Left hindlimb (tissue), 1 donor: ENCODE data around the gene CSNK1D.

Experiments
- DNase-seq: peaks from one replicate; pipeline ENCODE4 v3.0.0-alpha.2; 2018

CSNK1D gene

GRCh38 chr17:82294064-82294773, 20.7 kb upstream of the CSNK1D start:
- no peak for DNase-seq

GRCh38 chr17:82292251-82293154, 19.0 kb upstream of the CSNK1D start:
- peak; percentile 97 for DNase-seq

- no peak for DNase-seq
These were observed 18.2 kb upstream of the CSNK1D start for GRCh38 chr17:82291582-82292250.

GRCh38 chr17:82287868-82288801, 14.6 kb upstream of the CSNK1D start:
- DNase-seq, result no peak

DNA sequence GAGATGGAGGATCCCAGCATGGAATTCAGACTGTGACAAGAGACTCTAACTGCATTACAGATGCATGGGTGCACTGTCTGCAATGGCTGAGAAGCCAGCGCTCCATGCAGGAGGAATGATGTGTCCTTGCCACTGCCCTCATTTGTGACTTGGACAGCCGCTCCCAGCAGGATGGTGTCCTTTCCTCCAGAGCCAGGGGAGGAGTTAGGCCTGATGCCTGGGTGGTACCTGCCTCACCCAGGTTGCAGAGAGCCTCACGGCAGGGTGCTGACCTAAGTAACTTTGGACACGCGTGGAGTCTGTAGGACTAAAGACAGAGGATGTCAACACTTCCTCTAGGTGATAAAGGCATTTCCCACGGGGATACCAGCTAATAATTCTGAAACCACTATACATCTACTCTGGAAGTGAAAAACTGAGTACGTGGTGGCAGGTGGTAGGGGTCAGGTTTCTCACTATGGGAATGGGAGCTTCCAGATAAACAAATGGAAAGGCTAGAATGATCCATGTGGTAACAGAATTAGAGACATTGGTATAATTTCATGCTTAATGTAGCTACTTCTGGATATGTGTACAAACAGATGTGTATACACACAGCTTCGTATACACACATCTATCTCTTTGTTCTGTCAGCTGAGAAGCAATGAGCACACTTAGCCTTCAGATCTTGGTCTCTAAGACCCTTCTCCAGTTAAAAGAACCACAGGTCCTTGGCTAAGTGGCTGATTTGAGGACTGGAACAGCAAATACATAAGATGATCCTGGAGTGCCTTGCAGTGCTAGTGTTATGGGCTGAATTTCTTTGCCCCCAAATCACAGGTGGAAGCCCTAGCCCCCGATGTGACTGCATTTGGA, 13.7 kb upstream of the CSNK1D start:
- DNase-seq, result no peak

- no peak for DNase-seq
These were observed 11.6 kb upstream of the CSNK1D start for GRCh38 chr17:82285141-82285540.

DNA sequence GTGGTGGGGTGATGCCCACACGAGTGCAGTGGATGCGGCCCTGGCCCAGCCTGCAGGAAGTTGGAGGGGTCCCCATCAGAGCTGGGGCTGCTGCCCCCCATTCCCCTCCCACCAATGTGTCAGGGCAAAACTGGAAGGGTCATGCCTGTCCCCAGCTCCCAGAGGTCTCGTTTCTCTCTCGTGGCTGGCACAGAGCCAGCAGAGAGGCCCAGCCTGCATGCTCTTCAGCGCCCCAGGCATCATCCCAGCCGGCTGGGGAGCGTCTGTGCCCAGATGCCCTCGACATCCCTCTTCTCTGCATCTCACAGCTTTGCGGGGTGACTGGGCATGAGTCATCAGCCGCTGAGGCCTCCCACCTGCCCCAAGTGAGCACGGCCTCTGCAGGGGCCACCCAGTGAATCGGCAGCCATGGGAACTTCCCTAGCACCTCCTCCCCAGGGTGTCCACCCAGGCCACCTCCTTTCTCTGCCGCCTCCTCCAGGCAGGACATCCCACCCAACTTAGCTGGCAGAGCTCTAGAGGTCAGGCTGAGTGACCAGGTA, 9.8 kb upstream of the CSNK1D start:
- no peak for DNase-seq

- DNase-seq, result no peak
These were observed 9.0 kb upstream of the CSNK1D start for GRCh38 chr17:82282239-82283207.

DNA sequence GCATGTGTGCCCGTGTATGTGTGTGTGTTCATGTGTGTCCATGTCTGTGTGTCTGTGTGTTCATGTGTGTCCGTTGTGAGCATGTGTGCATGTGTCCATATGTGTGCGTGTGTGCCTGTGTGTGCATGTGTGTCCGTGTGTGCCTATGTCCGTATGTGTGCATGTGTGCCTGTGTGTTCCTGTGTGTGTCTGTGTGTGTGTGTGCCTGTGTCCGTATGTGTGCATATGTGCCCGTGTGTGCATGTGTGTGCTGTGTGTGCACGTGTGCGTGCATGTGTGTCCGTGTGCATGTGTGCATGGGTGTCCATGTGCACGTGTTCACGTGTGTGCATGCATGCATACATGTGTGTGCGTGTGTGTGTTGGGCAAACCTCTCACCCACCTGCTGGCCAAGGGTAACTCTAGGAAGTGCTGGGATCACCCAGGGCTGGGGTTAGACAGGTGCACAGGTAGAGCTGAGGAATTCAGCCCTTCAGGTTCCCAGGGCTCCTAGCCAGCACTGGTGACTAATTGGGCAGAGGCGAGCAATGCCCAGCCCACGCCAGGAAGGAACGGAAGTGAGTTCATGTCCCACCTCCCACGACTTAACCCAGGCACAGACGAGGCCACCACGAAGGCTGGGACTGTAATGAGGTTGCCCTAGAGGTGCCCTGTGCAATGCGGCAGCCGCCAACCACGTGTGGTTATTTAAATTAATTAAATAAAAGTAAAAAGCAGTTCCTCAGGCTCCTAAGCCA, 8.2 kb upstream of the CSNK1D start:
- DNase-seq, result no peak

DNA sequence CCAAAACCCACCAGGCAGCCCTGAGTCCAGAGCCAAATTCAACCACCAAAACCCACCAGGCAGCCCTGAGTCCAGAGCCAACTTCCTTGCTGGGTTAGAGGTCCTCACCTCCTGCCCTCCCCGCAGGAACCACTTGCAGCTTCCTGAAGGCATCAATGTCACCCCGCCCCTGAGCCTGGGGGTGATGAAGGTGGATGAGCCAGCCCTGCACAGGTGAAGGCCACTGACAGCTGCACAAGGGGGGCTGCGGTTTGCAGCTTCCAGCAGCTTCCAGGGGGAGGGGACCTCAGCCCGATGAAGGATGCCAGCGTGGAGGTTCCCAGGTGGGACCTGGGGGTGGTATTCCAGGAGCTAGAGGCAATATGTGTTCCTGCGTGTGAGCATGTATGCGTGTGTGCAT, 7.6 kb upstream of the CSNK1D start:
- DNase-seq, result no peak

DNA sequence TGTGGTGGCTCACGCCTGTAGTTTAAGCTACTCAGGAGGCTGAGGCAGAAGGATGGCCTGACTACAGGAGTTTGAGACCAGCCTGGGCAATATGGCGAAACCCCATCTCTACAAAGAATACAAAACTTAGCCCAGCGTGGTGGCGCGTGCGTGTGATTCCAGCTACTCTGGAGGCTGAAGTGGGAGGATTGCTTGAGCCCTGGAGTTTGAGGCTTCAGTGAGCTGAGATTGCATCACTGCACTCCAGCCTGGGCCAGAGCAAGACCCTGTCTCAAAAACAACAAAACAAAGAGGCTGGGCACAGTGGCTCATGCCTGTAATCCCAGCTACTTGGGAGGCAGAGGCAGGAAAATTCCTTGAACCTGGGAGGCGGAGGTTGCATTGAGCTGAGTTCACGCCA, 7.0 kb upstream of the CSNK1D start:
- DNase-seq, result no peak

- no peak for DNase-seq
These were observed 5.4 kb upstream of the CSNK1D start for GRCh38 chr17:82278786-82279391.

DNA sequence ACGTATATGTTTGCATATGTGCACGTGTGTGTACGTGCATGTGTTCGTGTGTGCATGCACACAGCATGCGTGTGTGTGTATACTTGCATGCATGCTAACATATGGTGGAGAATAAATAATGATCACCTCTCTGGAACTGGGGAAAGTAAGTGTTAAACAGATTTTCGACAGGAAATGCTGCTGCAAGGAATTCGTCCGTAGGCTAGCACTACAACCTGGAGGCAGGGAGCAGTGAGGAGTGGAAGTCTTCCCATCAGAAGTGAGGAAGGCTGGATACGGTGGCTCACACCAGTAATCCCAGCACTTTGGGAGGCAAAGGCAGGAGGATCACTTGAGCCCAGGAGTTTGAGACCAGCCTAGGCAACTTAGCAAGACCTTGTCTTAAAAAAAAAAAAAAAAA, 4.8 kb upstream of the CSNK1D start:
- no peak for DNase-seq

GRCh38 chr17:82277851-82278250, 4.4 kb upstream of the CSNK1D start:
- no peak for DNase-seq

DNA sequence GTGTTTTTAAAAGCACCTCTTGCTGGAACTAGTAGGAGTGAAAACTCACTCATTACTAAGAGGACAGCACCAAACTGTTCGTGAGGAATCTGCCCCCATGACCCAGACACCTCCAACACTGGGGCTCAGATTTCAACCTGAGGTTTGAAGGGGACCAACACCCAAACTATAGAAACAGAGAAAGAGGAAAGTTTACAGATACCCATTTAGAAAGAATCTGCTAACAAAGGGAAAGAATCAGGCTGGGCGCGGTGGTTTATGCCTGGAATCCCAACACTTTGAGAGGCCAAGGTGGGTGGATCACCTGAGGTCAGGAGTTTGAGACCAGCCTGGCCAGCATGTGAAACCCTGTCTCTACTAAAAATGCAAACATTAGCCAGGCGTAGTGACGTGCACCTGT, 3.4 kb upstream of the CSNK1D start:
- DNase-seq, result no peak

DNA sequence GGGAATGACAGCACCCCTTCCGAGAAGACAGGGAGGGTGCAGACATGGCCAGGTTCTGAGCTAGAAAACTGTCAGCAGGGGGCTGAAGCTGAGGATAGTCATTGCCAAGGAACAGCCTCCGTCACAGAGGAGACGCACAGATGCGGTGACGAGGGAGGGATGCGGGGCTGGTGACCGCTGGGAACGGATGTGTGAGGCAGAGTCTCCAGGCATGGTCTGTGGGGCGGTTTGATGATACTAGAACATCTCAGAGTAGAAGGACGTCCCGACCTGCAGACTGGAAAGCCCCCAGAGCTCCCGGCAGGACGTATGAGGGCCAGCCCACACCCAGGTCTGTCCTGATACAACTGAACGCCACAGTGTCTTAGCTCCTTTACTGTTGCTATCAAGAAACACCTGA, 1.8 kb upstream of the CSNK1D start:
- no peak for DNase-seq

DNA sequence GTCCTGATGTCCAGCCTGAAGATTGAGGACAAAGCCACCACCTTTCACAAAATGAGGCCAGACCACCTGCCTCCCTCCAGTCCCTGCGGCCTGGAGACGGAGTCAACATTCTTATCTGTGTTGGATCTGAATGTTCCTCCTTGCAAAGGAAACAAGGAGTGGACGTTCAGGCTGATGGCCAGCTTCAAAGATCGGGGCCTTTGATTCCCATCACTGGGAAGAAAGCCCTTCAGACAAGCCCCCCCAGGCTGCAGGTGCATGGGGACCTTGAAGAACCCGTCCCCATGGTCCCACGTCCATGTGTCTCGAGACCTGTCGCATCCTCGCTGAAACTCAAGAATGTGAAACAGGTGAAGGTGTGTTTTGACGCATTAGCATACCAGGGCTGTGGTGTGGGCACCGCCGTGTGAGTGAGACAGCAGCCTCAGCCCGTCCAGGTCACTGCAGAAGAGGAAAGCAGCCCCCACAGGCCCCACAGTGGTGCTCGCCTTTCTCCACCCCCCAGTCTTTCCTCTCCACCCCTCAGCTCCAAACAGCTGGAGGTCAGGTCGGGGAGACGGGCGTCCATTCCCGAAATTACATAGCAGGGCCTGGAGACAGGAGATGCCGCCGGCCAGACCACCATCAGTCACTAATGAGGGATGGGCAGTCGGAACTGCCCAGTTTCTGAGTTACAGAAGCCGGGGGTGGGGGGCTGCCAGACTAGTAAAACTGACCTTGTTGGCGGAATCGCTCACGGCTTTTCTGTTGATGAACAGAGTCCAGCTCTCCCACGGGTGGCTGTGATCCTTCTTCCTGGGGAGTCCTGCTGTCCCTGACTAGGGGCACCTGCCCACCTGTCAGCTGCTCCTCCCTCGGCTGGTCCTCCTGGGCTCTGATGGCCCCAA, 877 bp upstream of the CSNK1D start:
- no peak for DNase-seq
